GM12801 (cell line): ENCODE data around the gene FAM180B.

Experiments used
- TF ChIP-seq, protein P1 (sequence below): IDR thresholded peaks from one replicate; pipeline ENCODE4 v1.5.1; 2011; ENCODE audit warnings: control low read depth; ENCODE audit not compliant: insufficient read length; ENCODE audit errors: extremely low read depth

The FAM180B gene

DNA sequence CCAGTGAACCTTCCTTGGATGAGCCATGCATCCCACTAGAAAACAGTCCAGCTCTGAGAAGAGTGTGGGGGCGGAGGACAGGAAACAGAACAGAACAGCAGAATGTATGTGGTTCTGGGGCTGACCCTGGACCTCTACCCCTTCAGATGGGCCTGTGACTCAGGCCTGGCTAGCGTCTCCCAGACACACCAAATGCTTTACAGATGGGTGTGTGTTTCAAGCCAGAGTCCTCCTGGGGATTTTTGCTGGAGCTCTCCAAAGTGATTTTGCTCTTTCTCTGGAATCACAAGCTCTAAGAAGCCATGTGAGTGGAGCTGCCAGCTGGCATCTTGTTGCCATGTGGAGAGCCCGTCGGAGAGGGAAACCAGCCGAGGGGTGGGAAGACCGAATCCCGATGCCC is 20.9 kb downstream of the FAM180B start:
- TF ChIP-seq, protein P1, sequence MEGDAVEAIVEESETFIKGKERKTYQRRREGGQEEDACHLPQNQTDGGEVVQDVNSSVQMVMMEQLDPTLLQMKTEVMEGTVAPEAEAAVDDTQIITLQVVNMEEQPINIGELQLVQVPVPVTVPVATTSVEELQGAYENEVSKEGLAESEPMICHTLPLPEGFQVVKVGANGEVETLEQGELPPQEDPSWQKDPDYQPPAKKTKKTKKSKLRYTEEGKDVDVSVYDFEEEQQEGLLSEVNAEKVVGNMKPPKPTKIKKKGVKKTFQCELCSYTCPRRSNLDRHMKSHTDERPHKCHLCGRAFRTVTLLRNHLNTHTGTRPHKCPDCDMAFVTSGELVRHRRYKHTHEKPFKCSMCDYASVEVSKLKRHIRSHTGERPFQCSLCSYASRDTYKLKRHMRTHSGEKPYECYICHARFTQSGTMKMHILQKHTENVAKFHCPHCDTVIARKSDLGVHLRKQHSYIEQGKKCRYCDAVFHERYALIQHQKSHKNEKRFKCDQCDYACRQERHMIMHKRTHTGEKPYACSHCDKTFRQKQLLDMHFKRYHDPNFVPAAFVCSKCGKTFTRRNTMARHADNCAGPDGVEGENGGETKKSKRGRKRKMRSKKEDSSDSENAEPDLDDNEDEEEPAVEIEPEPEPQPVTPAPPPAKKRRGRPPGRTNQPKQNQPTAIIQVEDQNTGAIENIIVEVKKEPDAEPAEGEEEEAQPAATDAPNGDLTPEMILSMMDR = no peak

DNA sequence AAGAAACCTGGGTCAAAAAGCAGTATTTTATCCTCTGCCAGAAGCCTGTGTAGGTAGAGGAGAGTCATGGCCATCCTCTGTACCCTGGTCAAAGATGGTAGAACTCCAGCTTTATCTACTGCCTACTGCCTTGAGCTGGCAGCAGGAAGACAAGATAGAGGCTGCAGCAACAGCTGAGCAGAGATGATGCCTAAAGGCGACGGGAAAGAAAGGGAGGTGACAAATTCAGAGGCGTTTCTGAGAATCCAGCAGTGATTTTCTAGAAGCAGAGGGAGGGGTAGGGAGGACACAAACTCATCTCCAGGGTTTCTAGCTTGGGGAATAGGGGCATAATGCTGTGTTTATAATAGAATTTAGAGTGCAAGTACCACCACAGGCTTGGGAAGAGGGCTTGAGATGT is 23.2 kb downstream of the FAM180B start:
- TF ChIP-seq, protein P1 = no peak

DNA sequence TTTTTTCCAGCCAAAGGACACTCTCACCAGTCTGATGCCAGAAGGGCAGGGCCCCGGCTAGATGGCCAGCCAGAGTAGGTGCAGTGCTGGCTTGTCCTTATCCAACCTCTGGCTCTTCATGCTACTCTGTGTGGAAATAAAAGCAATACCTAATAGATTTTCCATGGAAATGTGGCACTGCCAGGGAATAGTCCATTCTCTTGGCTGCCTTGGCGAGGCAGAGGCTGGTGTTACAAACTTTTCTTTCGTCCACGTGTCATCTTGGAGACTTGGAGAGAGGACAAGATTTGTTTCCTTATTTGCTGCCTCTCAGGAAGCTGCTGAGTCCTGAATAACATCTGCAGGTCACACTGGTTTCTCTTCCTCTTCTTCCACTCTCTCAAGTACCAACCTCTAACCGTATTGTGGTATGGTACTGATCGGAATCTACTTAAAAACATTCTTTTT is 24.9 kb downstream of the FAM180B start:
- TF ChIP-seq, protein P1 = no peak

DNA sequence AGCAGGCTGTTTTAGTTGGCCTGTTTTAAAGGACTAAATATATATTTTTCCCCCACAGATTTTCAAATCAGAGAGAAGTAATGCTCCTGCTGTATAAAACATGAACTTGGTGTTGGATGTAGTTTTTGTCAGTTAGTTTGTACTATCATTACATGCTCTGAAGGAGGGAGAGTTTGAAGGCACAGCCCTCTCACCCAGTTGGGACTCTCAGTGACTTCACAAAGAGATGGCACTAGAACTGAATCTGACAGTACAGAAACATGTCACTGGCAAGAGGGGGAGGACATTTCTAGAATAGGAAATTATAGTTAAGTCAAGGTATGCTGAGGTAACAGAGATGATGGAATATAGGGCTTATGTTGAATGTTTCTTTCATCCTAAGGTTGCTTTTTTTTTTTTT is 28.8 kb downstream of the FAM180B start:
- TF ChIP-seq, protein P1 = no peak

DNA sequence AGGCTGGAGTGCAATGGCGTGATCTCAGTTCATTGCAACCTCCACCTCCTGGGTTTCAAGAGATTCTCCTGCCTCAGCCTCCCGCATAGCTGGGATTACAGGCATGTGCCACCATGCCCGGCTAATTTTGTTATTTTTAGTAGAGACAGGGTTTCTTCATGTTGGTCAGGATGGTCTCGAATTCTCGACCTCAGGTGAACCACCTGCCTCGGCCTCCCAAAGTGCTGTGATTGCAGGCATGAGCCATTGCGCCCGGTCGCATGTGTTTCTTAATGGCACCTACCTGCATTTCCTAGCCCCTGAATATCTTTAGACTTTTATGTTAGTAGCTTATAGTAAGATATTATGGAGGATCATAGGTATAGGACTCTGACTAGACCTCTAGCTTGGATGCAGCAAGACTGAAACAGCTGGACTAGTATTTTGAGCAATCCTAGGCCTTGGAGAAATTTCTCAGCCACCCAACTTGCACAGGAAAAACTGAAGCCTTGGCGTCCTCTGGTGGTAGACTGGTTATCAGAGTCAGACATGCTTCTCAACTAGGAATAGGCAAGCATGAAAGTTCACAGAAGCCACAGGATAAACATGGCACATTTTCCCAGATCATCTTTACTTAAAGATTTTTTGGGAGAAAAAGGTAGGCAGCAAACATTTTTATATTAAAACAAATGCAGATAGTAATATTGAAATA is 30.4 kb downstream of the FAM180B start:
- TF ChIP-seq, protein P1 = no peak

DNA sequence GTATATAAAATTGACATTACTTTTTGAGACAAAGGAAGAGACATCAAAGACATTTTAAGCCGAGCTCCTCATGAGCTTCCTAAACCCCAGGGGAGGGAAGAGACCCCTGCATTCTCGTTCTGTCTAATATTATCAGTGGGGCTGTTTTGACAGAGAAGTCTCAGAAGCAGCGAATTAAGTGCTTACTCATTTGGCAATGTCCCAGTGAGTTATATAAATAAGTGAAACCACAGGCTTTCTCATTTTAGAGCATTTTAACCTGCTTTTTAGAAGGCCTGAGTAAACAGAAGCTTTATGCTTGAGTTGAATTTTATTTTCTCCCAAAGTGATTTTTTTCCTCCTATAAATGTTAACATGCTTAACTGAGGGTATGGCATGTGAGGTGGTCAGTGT is 30.9 kb downstream of the FAM180B start:
- TF ChIP-seq, protein P1 = no peak

DNA sequence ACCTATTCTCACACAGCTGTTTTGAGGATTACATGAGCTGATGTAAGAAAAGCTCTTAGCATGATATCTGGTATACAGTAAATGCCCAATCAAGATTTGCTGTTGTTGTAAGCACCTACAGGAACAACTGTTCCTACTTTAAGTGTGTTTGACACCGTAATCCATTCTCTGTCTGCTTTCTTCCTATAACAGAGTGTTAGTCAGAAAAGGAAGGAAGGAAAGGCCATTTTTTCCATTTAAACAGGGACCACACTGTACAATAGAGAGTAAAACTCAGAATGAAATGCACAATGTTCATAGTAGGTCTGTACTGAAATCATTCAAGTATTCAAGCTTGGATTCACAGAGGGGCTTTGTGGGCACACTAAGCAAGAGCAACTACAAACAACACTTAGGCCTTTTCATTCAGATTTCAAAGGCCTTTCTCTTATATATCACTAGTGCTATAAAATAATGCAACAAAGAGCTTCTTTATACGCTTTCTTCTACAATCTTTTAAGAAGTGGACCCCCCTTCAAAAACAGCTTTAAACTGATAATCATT is 34.4 kb downstream of the FAM180B start:
- TF ChIP-seq, protein P1 = no peak

DNA sequence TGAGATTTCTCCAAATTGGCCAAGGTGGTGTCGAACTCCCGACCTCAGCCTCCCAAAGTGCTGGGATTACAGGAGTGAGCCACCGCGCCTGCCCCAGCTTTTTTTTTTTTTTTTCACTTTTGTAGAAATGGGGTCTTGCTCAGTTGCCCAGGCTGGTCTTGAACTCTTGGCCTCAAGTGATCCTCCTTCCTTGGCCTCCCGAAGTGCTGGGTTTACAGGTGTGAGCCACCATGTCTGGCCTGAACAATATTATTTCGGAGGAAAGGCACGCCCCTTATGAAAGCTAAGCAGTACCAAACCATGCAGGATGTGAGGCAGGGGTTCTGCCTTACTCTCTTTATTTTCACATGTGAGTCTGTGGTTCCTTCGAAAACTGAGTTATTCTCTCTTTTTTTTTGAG is 39.8 kb downstream of the FAM180B start:
- TF ChIP-seq, protein P1 = no peak
